ENCODE data around the gene CLRN2.
A peak's percentile ranks its signal among the peaks of the same experiment; 100 is the strongest.
"Not testable (repeated sequence)": the region's sequence is repeated elsewhere in the genome, so short reads cannot be mapped to it uniquely, and the experiment has no call there.

The CLRN2 gene

DNA sequence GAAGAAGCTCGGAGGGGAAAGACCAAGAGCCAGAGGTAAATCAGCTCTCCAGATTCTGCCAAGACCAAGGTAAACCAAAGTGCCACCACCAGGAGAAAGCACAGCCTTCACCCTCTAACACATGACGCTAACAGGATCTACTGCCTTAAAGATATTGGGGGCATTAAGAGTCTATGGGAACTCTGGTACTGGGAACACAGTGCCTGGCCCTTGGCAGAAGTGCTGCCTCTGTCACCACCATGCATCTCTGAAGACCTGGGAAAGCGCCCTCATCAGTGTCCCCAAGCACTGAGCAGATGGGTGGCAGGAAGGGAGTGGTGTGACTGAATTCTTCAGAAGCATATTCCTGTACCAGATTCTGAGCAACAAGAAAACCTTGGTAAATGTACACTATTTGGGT is 4.4 kb upstream of the CLRN2 start:
- DNase-seq, result no peak

DNA sequence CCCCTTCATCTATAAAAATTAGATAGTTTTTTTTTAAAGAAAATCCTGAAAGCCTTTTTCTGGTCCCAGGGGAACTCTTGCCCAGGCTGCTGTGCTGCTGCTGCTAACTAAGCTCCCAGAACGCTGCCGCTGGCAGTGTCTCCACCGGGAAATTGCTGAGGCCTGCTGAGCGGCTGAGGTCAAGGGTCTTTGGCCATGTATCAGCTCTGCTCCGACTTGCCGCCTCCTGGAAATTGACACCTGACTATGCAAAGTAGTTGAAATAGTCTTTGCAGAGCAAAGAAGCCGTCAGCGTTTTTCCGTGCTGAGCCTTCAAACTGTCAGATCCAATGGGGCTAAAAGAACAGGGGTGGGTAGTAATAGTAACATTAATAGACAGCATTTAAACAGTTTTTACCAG is 3.9 kb upstream of the CLRN2 start:
- DNase-seq, result no peak

DNA sequence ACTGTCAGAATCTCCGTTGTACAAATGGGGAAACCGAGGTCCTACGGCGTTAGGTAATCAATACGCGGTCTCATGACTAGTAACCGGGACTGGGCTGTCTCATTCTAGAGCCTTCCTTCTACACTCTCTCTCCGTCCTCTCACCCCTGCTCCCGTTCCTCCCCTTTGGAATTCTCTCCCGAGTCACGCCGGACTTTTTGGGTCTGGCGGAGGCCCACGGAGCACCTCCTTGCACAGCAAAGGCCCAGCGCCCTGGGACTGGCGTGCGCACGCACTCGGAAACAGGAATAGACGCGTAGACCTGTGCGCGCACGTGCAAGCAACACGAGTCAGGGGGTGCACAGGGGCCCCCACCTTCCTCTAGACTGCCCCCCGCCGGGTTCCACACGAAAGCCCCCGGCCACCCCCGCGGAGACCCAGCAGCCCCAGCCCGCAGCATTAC is 3.4 kb upstream of the CLRN2 start:
- peak; percentile 63 for DNase-seq

DNA sequence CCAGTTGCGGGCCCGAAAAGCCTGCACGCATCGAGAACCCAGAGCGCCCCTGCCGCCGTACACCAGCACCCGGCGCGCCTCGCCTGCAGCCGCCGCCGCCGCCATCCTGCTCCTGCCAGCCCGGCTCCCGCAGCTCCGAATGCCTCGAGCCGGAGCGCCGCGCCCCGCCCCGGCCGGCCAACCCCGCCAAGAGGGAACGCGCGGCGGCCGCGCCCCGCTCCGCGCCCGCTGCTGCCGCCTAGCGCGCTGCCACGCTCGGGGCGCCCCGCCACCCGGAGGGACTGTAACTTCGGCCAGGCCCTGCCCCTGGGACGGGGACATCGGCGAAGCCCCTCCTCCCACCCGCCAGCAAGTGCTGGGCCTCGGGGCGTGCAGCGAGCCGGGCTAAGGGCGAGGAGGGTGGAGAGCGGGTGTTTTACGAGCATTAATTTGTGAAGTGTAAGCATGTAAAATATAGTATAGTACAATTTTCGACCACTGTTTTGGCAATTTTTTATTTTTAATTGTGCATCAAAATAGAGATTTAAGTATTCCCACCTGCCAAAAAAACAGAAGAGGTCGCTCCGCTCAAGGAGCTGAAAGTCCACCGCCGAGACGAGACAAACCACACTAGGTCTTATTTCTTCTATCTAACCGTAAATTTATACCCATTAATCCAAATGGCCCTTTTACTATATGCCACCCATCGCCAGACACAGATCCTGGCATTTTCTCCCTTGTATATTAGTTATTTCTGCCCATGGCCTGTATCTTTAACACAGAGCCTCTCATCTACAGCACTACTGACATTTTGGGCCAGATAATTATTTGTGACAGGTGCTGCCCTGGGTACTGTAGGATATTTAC is 2.8 kb upstream of the CLRN2 start, which contains the start of gene QDPR:
Gene QDPR, minus strand, starts transcription at position 141 of the 846 bp plus-strand sequence. Its CDS starts 36 bp downstream, at position 105.
- DNase-seq, result peak; percentile 88

DNA sequence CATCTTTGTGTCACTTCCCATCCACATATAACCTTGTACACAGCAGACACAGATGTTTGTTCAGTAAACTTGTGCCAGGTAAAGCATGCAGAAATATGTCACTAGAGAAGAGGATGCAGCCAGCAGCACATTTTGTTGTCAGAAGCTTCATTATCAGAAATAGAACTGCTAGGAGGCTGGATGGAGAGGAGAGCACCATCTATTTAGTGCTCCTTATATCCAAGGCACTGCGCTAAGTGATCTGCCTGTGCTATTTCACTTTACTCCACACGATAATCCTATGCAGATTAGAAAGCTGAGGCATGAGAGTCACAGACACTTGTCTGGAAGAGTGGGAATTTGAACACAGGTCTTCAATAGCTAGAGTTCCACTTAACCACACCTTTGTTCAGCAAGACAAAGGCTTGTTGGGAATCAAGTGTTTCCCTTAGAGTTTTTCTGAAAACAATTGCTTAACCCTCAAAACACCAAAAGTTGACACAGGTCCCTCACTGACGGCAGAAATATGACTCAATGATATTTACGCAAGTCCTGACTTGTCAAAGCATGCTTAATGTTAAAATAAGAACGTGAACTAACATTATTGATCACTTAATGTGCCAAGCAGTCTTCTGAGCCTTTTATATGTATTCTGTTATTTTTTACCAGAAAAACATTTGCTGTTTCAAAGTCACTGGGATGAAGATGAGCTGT is 1.8 kb upstream of the CLRN2 start:
- DNase-seq, result no peak

DNA sequence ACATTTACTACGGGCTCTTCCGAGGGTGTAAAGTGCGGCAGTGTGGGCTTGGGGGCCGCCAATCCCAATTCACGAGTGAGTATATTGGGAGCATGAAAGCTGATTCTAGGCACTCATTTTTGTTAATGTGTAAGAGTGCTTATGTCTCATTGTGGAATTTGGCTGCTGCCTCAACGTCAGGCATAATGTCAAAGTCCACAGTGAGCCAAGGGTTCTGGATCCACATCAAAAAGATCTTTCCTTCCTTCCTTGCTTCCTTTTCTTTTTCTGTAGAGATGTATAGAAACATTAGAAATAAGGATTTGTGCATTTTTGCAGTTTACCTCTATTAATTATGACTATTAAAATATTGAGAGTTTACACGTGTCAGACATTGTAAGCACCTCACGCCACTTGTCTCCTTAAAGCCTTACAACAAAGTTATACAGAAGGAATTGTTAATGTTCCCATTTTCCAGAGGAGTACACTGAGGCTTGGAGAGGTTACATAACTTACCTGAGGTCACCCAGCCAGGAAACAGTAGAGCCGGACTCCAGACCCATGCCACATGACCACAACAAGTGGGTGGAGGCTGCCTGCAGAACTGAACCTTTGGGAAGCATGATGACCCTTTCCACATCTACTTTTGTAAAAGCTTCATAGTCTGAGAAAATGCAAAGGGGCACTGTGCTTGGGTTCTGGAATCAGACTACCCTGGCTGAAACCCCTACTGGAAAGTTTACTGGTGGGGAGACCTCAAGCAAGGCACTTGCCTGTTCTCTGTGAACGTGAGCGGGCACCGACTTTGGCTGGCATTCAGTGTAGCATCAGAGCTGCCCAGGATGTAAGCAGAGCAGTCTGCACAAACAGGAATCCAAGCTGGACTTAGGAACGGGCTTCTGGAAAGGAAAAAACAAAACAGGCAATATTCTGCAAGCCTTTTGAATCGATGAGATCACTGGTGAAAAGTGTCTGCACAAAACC is 761 bp downstream of the CLRN2 start:
- no peak for DNase-seq

DNA sequence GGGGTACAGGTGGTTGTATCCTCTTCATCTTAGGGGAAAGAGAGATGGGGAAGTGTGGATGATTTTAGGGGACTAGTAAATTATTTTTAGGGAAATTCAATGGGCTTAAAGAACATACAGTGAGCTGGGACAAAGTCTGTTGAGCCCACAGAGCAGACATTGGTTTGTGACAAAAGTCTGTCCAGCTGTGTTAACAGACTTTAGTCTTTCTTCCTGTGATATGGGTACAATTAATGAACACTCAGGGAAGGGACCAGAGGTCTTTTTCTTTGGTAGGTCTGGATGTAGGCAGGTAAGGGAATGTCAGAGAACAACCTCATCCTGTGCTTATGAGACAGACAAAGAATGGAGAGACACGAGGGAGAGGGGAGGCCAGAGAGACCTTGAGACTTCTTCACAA is 2.0 kb downstream of the CLRN2 start:
- DNase-seq, result no peak

DNA sequence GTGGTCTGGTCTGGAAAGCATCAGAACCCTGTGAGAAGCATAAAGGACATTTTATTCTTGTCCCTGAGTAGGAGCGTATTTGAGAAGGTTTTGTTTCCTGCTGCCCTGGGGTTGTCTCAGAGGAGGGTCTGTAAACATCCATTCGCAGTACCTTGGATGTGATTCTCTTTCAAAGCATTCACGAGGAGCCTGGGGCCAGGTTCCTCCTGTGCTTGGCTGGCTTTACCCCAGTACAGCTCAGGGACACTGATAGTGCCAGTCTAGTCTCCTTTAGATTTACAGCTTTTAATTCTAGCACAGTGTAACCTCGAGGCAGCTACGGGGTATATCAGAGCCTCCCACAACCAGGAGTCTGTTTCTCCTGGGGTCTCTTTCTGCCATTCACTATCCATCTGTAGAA is 2.7 kb downstream of the CLRN2 start:
- DNase-seq, result no peak

DNA sequence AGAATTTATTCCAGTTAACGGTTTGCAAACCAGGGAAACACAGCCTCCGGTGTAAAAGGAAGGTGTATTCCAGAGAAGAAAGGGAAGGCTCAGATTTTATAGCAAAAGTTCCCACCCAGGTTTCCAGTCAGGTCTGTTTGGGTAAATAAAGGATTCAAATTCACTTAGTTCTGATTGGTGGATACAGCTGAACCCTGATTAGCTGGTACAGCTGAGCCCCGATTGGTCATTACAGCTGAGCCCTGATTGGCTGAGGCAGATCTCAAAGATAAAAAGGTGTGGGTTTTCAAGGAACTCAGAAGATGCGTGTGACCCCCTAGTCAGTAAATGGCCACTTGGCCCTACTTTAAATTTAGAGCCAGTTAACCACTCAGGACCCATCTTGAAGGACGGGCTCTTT is 6.6 kb downstream of the CLRN2 start:
- no peak for DNase-seq

DNA sequence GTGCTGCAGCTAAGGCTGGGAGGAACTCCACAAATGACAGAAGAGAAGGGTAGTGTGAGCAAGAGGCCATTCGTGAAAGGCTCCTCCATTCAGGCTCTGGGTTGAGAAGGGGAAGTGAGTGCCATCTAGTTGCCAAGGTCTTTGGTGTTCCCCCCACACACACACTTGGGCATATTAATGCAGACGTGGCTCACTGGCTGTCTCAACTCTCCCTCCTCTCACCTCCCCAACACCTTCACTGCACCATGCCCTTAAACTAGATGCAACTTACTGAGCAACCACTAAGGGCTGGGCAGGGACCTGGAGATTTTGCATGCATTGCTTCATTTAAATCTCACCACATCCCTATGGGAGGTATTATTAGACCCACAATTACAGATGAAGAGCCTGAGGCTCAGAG is 8.7 kb downstream of the CLRN2 start:
- no peak for DNase-seq

DNA sequence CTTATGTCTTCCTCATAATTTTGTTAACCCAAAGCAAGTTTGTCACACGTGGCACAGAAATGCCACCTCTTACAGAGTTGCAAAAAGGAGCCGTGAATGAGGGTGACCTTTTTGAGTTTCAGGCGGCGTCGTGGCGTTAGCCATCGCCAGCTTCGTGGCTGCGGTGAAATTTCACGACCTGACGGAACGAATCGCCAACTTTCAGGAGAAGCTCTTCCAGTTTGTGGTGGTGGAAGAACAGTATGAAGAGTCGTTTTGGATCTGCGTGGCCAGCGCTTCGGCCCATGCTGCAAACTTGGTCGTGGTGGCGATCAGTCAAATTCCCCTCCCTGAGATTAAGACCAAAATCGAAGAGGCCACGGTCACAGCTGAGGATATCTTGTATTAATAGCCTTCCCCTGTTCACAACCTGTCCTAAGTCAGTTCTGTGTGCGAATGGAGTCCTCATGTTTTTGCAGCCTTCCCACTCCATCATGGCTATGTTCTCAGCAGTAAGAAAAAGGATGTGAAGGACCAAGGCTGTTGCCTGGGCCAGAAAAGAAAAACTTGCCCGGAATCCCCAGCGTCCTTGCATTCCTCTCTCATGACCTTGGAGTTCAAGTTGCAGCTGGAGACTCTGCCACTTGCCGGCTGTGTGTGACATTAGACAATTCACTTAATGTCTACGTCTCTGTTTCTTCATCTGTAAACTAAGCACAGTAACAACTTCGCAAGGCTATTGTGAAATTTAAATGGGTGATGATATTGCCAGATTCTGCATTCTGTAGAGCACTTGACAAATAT is 11.9 kb downstream of the CLRN2 start:
- DNase-seq, result no peak

DNA sequence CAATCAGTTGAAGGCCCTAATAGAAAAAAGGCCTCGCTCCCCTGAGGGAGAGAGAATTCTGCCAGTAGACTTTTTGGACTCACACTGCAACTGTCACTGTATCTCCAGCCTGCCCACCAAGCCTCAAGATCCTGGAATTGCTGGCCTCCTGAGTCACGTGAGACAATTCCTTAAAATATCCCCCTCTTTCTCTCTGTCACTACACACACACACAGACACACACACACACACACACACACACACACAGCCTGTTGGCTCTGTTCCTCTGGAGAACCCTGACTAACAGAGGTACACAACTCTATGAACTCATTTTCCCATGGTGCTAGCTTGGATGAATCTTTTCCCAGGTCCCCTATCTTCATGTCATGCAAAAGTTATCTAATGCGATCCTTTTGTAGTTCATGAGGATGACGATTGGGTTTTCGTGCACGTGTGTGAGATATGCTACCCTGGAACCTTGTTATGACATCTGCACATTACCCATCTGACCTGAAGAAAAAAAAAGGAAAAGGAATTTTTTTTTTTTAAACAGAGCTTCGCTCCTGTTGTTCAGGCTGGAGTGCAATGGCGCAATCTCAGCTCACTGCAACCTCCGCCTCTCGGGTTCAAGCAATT is 13.7 kb downstream of the CLRN2 start:
- DNase-seq, result no peak

DNA sequence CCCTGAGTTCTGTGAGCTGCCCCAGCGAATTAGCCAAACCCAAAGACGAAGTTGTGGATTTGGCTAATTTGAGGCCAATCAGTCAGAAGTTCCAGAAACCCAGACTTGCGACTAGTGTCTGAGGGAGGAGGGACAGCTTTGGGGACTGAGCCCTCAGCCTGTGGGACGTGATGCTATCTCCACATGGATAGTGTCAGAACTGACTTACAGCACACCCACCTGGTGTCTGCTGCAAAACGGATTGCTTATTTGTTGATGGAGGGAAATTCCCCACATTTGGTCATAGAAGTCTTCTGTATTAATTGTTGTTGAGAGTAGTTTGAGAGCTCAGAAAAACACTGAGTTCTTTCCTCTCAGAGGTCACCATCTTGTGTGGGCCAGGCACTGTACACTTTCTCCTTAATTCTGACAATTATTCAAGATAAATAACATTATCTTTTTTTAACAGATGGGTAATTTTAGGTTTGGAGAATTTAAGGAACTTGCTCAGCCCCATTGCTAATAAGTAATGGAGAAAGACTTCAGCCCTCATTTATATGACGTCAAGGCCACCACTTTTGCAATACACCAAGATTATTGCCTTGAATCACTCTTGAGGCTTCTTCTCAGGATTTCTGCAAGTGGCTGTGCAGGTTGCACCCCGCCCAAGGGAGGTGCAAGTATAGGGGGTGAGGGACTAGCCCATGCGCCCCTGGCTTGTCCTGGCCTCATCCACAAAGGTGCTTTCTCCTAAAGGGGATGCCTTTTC is 16.7 kb downstream of the CLRN2 start:
- DNase-seq, result no peak

DNA sequence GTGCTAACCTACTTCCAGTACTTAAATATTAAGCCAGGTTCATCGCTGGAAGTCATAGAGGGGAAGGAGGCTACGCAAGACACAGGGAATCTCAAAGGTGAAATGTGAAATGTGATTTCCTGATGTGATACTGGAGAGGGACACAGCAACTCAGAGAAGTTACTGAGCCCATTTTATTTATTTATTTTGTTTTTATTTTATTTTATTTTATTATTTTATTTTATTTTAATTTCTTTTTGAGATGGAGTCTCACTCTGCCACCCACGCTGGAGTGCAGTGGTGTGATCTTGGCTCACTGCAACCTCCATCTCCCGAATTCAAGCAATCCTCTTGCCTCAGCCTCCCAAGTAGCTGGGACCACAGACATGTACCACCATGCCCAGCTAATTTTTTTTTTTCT is 19.7 kb downstream of the CLRN2 start:
- no peak for DNase-seq

DNA sequence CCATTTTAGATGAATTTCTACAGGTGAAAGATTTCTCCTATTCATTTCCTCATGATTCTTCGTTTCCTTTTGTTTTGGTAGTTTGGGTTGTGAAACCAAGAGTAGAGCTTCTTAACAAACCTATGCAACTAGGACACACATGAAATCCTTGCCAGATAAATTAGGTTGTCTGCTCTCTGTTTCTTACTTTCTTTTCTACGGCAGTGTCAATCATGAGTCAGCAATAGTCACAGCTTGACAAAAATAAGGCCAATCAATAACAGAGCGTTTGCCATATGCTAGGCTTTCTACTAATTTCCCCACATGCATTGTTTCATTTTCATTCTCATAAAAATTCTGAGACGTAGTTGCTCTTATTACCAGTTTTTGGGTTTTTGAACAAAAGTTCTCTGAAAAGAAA is 20.3 kb downstream of the CLRN2 start:
- no peak for DNase-seq

DNA sequence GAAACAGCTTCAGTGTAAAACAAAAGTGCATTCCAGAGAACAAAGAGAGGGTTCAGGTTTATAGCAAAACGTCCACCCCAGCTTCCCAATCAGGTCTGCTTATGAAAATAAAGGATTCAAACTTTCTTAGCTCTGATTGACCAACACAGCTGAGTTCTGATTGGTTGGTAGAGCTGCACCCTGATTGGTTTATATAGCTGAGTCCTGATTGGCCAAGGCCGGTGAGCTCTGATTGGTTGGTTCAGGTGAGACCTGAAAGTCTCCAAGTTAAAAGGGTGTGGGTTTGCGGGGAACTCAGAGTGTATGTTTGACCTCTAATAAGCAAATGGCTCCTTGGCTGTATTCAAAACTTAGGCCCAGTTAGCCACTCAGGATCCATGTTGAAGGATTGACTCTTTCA is 20.9 kb downstream of the CLRN2 start:
- DNase-seq, result no peak

DNA sequence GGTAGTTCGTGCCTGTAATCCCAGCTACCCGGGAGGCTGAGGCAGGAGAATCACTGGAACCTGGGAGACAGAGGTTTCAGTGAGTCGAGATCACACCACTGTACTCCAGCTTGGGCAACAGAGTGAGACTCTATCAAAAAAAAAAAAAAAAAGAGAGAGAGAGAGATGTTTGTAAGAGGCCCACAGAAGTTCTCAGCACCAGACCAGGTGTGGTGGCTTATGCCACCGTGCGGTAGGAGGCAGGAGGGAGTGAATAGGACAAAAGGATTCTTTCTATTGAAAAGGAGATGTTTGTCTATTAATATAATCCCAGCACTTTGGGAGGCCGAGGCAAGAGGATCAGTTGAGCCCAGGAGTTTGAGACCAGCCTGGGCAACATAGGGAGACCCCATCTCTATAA is 22.1 kb downstream of the CLRN2 start:
- DNase-seq, result not testable (repeated sequence)

DNA sequence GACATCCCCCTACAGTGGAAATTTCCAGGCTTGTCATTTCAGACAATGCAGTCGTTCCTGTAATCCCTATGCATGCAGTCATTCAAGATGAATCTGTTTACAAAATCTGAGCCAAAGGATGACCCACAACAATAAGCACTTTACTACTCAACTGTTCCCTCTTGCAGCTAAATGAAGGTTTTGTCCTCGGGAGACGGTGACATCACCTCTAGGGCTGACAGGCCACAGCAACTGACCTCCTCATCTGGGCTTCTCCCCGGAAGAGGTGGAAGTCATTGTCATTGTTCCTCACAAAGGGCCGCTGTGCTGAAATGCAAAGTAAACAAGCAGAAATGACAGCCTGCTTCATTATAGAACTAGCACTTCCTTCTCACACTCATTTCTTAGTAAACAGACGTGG is 29.2 kb downstream of the CLRN2 start:
- DNase-seq, result no peak

DNA sequence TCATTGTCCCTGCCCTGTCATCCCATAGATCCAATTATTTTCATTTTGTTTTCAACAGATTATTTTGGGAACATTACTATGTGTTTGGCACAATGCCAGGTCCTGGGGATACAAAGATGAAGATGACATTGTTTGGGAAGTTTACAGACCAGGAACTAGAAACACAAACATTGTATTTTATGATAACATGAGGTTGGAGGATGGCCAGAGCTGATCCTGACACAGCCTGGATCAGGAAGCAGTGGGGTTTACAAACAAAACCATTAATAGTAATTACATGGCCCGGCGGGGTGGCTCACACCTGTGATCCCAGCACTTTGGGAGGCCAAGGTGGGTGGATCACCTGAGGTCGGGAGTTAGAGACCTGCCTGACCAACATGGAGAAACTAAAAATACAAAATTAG is 29.9 kb downstream of the CLRN2 start:
- no peak for DNase-seq

DNA sequence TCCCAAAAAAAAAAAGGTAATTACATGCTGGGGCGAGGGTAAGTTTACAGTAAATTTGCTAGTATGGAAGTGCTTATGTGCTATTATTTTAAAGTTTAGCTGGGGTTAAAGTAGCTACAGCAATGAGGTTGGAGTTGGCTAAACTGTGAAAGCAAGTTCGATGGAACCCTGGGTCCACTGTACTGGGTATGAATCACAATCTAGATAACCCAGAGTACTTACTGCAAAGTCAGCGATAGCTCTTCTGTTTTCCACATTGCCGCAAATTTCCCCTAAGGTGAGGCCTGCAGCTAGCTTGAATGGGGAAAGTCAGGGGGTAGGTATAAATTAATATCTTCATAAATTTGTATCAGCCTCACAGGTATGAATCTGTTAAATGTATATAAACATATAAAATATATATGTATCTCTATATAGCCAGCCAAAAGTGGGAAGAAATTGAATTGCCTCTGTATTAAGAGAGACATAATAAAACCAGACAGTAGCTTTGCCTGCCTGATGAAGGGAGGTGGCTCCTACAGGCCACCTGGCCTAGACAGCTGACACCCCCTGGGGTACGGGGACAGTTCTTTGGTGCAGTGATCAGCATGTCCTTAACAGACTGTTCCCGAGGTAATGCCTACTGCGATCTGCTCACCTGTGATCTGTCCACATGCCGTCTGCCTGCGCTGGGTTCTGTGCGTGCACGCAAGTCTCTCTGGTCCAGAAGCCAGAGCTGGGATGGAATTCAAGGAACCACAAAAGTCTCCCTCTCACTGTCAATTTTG is 30.6 kb downstream of the CLRN2 start:
- DNase-seq, result no peak

Measured in activated CD4-positive, alpha-beta T cell treated with anti-CD3 and anti-CD28 coated beads, Interleukin-2, amount 50 U/mL, for 16 hours (primary cell).